Ectodermal cell (in vitro differentiated cells): ENCODE data around the gene EVC.
"Not testable (repeated sequence)": the region's sequence is repeated elsewhere in the genome, so short reads cannot be mapped to it uniquely, and the experiment has no call there.

Source experiments
- H3K27ac ChIP-seq: 2 replicates; pipeline ENCODE4 v1.7.0; 2013; ENCODE audit warnings: mild to moderate bottlenecking, low read depth, low read length; ENCODE audit not compliant: insufficient read depth, poor library complexity, severe bottlenecking
- H3K27me3 ChIP-seq: 2 replicates; pipeline ENCODE4 v1.7.0; 2013; ENCODE audit warnings: mild to moderate bottlenecking, low read length; ENCODE audit not compliant: insufficient read depth, control insufficient read depth, poor library complexity, severe bottlenecking
- H3K36me3 ChIP-seq: one replicate; pipeline ENCODE4 v1.7.0; 2013; ENCODE audit warnings: low read length; ENCODE audit not compliant: control insufficient read depth, insufficient read depth
- H3K4me1 ChIP-seq: one replicate; pipeline ENCODE4 v1.7.0; 2013; ENCODE audit warnings: low read length; ENCODE audit not compliant: control insufficient read depth, insufficient read depth
- H3K4me3 ChIP-seq: 2 replicates; pipeline ENCODE4 v1.7.0; 2013; ENCODE audit warnings: low read depth, low read length, control low read depth; ENCODE audit not compliant: insufficient read depth
- H3K9me3 ChIP-seq: 2 replicates; pipeline ENCODE4 v1.7.0; 2013; ENCODE audit warnings: mild to moderate bottlenecking, low read length, moderate library complexity; ENCODE audit not compliant: control insufficient read depth
- WGBS, 2 experiments: methylation state at CpG; one replicate each; pipeline ENCODE4 v1.1.7; 2013; ENCODE audit warnings: missing lambda C conversion rate in 2 of 2; 5-methylcytosine and 5-hydroxymethylcytosine counted together

Gene EVC

DNA sequence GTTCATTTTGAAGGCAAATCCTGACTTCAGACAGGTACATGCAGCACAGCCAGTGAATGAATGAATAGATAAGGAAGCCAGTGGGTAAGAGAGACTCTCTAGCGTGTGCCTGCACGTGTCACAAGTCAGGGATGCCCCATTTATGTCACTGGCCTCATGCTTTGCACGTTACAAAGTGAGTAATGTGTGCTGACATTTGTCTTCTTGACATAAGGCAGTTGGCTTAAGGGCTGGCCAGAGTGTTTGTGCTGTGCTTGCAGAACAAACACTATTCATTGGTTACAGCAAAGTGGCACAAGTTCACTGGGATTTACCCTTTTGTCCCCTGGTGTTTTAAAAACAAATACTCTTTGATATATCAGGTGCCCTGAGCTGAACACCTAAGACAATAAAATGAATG lies 125.9 kb downstream of the EVC start:
- no peak overlapping the region for H3K4me3 ChIP-seq
- no peaks in the 10 kb centered on the region for H3K4me1 ChIP-seq
- no peaks in the 10 kb centered on the region for H3K9me3 ChIP-seq
- H3K27me3 ChIP-seq = no peaks in the 10 kb centered on the region
- peaks cover 30% of the 10 kb centered on the region for H3K36me3 ChIP-seq
- WGBS, 2 experiments = 63% methylated on average over 3 of the region's 3 CpGs
- H3K27ac ChIP-seq = no peak overlapping the region

DNA sequence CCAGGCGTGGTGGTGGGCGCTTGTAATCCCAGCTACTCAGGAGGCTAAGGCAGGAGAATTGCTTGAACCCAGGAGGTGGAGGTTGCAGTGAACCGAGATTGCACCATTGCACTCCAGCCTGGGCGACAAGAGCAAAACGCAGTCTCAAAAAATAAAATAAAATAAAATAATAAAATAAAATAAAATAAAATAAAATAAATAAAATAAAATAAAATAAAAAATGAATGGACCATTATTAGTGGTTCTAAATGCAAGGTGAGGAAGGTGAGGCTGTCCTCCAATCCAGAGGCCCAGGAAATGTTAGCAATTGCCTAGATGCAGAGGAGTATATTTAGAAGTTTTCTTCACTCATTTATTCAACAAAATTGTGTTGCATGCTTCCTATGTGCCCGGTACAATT lies 126.5 kb downstream of the EVC start:
- WGBS, 2 experiments = 69 to 73% methylated on average over 4 of the region's 6 CpGs
- peaks cover 30% of the 10 kb centered on the region for H3K36me3 ChIP-seq
- H3K27ac ChIP-seq = not testable (repeated sequence)

DNA sequence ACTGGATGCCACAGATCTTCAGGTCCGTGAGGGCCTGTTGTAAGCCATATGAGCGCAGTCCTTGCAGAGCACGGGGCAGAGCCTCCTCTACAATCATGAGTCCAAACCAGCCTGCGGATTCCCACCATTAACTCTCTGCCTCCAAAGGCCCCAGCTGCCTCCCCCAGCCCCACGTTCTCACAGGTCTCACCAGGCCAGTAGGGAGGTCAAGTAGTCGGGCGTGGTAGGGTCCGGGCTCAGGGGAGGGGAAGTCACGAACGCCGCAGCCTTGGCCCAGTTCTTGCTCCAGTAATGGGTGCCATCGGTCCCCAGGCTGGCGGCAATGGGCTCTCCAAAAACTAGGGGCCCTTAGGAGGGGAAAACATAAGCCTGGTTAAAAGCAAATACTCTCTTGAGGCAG lies 128.3 kb downstream of the EVC start:
- H3K4me1 ChIP-seq = no peaks in the 10 kb centered on the region
- H3K36me3 ChIP-seq = peaks cover 34% of the 10 kb centered on the region
- WGBS, 2 experiments = 95 to 97% methylated on average over 13 of the region's 13 CpGs
- no peak overlapping the region for H3K27ac ChIP-seq
- no peaks in the 10 kb centered on the region for H3K9me3 ChIP-seq
- no peak overlapping the region for H3K4me3 ChIP-seq
- H3K27me3 ChIP-seq = no peaks in the 10 kb centered on the region

More for the DNA sequence above, 126.5 kb downstream of the EVC start:
- not testable (repeated sequence) for H3K4me1 ChIP-seq, H3K4me3 ChIP-seq, H3K27me3 ChIP-seq, H3K9me3 ChIP-seq

DNA sequence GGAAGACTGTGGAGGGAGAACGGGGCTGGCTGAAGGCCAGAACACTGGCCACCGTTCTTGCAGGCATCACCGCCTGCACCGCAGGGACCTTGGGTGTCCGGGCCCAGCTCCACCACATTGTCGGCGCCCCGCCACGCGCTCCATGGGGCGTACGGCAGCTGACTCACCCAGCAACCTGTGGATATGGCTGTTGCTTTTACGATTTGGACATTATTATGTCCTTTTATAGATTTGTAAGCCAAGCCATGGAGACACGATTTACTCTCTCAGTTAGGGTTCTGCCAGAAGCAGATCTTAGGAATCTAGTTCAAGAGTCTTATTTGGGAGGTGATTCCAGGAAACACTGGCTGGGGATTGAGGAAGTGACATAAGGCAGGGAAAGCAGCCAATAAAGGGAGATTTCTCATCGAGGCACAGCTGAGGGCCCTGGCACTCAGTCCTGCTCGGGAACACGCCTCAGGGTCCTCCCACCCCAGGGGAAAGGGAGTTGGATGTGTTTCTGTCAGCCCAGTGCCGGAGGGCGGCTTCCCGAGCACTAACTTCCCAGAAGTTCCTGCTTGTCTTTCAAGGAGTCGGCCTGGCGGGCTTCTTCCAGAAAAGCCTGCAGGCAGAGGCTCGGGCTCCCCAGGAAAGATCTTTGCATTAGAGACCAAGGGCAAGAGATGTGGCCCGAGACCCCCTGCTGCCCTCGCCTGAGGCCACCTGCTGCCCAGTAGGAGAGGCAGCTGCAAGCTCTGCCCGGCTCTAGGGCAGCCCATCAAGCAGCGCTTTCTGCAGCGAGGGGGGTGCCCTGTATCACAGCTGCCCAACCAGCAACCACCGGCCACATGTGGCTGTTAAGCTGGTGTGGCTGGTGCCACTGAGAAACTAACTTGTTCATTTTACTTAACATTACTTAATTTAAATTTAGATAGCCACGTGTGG lies 129.0 kb downstream of the EVC start:
- Histone ChIP-seq H3K27ac (no peak overlapping the region), H3K4me3 (no peak overlapping the region), H3K4me1 (no peaks in the 10 kb centered on the region), H3K27me3 (no peaks in the 10 kb centered on the region), H3K36me3 (peaks cover 28% of the 10 kb centered on the region), H3K9me3 (no peaks in the 10 kb centered on the region)
- 92 to 95% methylated on average over 30 of the region's 30 CpGs for WGBS, 2 experiments

DNA sequence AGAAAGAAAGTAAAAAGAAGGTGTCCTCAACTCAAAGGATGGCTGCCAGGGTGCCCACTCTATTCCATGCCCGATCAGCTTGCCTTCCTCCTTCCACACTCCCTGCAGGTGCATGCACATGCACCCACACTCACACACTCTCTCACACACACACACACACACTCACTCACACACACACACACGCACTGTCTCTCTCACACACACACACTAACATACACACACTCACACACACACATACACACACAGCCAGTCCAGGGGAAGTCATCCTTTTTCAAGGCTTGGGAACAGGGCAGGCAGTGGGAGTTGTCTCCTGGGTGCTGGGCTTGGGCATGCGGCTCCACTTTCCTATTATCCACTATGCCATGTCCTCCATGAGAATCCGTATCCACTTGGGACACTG lies 131.5 kb downstream of the EVC start:
- H3K36me3 ChIP-seq = peaks cover 15% of the 10 kb centered on the region

DNA sequence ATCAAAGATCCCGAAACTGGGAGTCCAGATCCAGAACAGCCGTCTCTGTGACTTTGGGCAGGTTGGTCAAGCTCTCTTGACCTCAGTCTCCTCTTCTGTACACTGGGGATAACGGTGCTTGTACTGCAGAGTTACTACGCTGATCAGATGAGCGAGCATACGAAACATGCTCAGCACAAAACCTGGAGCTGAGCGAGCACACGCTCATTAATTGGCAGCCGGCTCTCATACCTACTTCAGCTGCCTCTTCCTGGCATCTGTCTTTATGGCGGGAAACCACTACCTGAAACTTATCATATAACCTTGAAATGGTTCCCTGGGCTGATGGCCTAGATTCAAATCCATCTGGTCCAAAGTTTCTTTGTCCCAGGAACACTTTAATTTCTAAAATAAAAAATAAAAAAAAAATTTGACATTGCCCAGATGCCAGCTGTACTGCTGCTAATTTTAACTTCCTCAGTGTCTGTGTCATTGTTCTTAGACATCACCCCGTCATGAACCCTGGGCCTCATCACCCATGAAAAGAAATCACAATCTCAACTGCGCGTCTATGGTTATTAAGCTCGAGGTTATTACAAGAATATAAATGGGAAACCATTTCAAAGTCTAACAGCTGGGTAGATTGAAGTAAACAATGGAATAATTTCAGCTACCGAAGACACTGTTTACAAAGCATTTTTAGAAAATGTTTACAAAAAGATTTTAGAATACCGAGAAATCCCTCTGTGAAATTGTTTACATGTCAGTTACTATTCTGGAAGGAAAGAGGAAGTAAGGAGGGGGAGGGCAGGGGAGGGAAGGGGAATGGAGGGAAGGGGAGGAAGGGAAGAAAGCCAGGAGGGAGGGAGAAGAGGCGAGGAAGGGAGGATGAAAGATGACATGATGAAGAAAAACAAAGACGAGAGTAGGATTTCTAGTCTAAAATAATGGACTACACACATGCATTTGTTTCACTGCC lies 132.9 kb downstream of the EVC start:
- 95 to 96% methylated on average over 18 of the region's 18 CpGs for WGBS, 2 experiments
- no peak overlapping the region for H3K27ac ChIP-seq
- H3K4me1 ChIP-seq = peaks cover 6% of the 10 kb centered on the region
- peaks cover 17% of the 10 kb centered on the region for H3K36me3 ChIP-seq
- H3K27me3 ChIP-seq = no peaks in the 10 kb centered on the region
- H3K9me3 ChIP-seq = no peaks in the 10 kb centered on the region
- H3K4me3 ChIP-seq = no peak overlapping the region

More for the DNA sequence above, 131.5 kb downstream of the EVC start:
- Histone ChIP-seq H3K4me1 (peaks cover 6% of the 10 kb centered on the region), H3K27me3 (no peaks in the 10 kb centered on the region), H3K9me3 (no peaks in the 10 kb centered on the region), H3K4me3 (no peak overlapping the region), H3K27ac (no peak overlapping the region)
- 92 to 95% methylated on average over 4 of the region's 4 CpGs for WGBS, 2 experiments

DNA sequence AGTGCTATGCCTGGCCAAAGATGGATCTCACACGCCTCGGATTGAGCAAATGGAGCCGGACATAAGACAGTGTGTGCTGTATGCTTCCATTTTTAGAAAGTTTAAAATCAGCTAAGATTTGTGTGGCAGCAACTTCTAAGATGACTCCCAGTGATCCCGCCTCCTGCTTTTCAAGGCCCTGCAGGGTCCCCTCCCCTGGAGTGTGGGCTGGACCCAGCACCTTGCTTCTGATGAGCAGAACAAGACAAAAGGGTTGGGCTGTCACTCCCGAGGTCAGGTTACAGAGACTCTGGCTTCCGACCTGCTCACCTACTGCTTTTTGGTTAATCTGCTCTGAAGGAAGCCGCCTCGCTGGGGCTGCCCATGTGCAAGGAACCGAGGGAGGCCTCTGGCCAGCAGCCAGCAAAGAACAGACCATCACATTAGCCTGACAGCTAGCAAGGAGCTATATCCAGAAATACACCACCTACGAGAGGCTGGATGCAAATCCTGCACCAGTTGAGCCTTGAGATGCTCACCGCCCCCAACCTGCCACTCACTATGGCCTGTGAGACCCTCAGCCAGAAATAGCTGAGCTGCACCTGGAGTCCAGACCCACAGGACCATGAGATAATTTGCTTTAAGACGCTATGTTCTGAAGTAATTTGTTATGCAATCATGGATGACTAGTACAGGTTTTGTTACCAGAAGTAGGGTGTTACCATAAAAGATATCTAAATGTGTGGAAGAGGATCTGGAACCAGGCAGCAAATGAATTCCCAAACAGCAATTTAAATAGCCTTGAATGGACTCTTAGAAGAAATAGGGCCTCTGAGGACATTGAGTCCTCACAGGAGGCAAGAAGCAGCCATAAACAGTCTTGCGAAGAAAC lies 134.3 kb downstream of the EVC start:
- Histone ChIP-seq H3K27me3 (no peaks in the 10 kb centered on the region), H3K27ac (peak overlapping the region; percentile 44), H3K4me3 (no peak overlapping the region), H3K9me3 (no peaks in the 10 kb centered on the region), H3K4me1 (peaks cover 6% of the 10 kb centered on the region), H3K36me3 (peaks cover 29% of the 10 kb centered on the region)
- WGBS, 2 experiments = 69 to 71% methylated on average over 13 of the region's 13 CpGs

DNA sequence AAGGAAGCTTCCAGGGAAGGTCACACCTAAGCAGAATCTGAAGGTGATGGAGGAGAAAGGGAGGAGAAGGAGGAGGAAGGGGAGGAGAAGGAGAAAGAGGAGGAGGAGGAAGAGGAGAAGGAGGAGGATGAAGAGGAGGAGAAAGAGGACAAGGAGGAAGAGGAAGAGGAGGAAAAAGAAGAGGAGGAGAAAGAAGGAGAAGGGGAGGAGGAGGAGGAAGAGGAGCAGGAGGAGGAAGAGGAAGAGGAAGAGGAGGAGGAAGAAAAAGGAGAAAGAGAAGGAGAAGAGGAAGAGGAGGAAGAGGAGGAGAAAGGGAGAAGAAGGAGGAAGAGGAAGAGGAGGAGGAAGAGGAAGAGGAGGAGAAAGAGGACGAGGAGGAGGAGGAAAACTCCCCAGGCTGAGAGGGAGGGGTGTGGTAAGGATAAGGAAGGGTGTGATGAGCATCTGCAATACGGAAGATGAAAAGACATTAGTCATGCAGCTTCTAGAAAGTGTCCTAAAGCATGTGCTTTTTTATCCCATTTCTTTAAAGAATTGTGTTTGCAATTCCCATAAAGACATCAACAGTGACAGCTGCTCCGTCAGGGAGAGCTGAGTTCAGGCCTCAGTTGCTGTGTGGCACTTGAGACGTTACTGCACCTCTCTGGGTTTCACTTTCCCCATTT lies 140.8 kb downstream of the EVC start:
- 91 to 97% methylated on average over 4 of the region's 4 CpGs for WGBS, 2 experiments
- no peak overlapping the region for H3K27ac ChIP-seq
- H3K4me1 ChIP-seq = no peaks in the 10 kb centered on the region
- no peak overlapping the region for H3K4me3 ChIP-seq
- H3K36me3 ChIP-seq = peaks cover 35% of the 10 kb centered on the region
- no peaks in the 10 kb centered on the region for H3K9me3 ChIP-seq
- H3K27me3 ChIP-seq = no peaks in the 10 kb centered on the region

DNA sequence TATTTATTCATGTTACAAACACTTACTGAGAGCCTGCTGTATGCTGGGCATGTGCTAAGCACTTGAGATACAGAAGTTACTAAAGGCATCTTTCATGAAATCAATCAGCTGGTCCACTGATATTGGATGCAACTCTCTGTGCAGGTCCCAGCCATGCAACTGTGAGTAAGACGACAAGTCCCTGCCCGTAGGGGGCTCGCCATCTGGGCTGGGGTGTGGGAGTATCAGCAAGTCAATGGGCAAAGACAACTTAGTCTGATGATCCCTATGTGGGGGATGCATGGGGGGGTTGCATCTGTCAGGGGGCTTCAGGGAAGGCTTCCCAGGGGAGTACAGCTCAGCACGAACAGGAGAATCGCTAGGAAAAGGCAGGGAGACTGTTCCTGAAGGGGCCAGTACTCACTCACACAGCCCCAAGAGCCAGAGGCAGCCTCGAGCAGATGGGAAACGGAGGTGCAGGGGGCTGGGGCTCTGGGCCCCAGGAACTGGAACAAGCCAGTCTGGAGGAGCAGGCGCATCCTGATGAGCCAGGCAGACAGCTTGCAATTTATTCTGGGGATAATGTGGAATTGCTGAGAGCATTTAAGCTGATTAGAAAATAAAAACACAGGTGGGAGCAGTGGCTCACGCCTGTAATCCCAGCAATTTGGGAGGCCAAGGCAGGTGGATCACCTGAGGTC lies 141.7 kb downstream of the EVC start:
- Histone ChIP-seq H3K4me1 (no peaks in the 10 kb centered on the region), H3K4me3 (no peak overlapping the region), H3K27me3 (no peaks in the 10 kb centered on the region), H3K36me3 (peaks cover 35% of the 10 kb centered on the region), H3K27ac (no peak overlapping the region), H3K9me3 (no peaks in the 10 kb centered on the region)
- 84 to 88% methylated on average over 9 of the region's 9 CpGs for WGBS, 2 experiments
